Vagina (tissue), 2 donors: ENCODE results near the gene TM9SF4. TPM values are rescaled to one million over a fixed set of nuclear protein-coding genes. Genes with fewer than 3 reads are reported as not detected.

Experiments used
- DNase-seq, 2 donors: peaks; one replicate each; pipeline ENCODE4 v3.0.0-alpha.2; 2017; ENCODE audit errors: extremely low spot score in 2 of 2
- H3K27ac ChIP-seq: fragments of 200-600 bp; sonication (generic); one replicate; pipeline ENCODE4 v1.5.1; 2019
- H3K27me3 ChIP-seq: fragments of 200-600 bp; sonication (generic); one replicate; pipeline ENCODE4 v1.5.1; 2019
- H3K36me3 ChIP-seq, 2 donors: fragments of 200-600 bp; sonication (generic); one replicate each; pipeline ENCODE4 v1.5.1; 2017 to 2019
- H3K4me1 ChIP-seq: fragments of 200-600 bp; sonication (generic); one replicate; pipeline ENCODE4 v1.5.1; 2019
- H3K4me3 ChIP-seq, 2 donors: fragments of 200-600 bp; sonication (generic); 1 replicate in 1 of 2; 2 replicates in 1 of 2; pipeline ENCODE4 v1.5.1; 2016 to 2019
- H3K9me3 ChIP-seq: fragments of 200-600 bp; sonication (generic); one replicate; pipeline ENCODE4 v1.5.1; 2019
- POLR2A ChIP-seq, 2 donors: fragments of 450-650 bp; IDR thresholded peaks; one replicate each; pipeline ENCODE4 v1.6.1; 2017; ENCODE audit warnings: antibody characterized with exemption in 2 of 2, mild to moderate bottlenecking in 2 of 2, moderate library complexity in 2 of 2
- POLR2AphosphoS5 ChIP-seq, 2 donors: sonication (generic); formaldehyde crosslinking; IDR thresholded peaks; one replicate each; pipeline ENCODE4 v1.9.0; 2017; ENCODE audit warnings: antibody characterized with exemption in 2 of 2, mild to moderate bottlenecking in 2 of 2, low read depth in 1 of 2; ENCODE audit not compliant: insufficient read depth in 1 of 2
- intact Hi-C: fragments of 100-400 bp; cut with DNase I; formaldehyde crosslinking; loops from one replicate; pipeline ENCODE4 v1.15.1; 2023
- total RNA-seq: library from RNA; depleted of rRNA; stranded (reverse); fragments of >200 nt; gene quantifications from one replicate; pipeline ENCODE4 v1.2.3, GENCODE V29; 2016
- TF ChIP-seq, protein P1 (sequence below), 3 experiments: fragments of 450-650 bp in 2 of 3; fragments of 200-600 bp in 1 of 3; sonication (generic) in 1 of 3; IDR thresholded peaks; one replicate each; pipeline ENCODE4 v1.5.1; 2017 to 2019; ENCODE audit warnings: antibody characterized with exemption in 3 of 3, mild to moderate bottlenecking in 2 of 3, moderate library complexity in 2 of 3

TM9SF4 gene
- total RNA-seq, 1 donor from 2014 or later: 32.2 TPM

- intact Hi-C loops: loop anchor here (10.0 kb wide), 1 partner anchor 1044 kb away; no protein-coding TSS in a partner anchor
- H3K27me3 ChIP-seq: no peaks in the 10 kb centered on the region
- TF ChIP-seq POLR2A (IDR thresholded peaks at IDR 0.05): no peak
- TF ChIP-seq, protein P1, sequence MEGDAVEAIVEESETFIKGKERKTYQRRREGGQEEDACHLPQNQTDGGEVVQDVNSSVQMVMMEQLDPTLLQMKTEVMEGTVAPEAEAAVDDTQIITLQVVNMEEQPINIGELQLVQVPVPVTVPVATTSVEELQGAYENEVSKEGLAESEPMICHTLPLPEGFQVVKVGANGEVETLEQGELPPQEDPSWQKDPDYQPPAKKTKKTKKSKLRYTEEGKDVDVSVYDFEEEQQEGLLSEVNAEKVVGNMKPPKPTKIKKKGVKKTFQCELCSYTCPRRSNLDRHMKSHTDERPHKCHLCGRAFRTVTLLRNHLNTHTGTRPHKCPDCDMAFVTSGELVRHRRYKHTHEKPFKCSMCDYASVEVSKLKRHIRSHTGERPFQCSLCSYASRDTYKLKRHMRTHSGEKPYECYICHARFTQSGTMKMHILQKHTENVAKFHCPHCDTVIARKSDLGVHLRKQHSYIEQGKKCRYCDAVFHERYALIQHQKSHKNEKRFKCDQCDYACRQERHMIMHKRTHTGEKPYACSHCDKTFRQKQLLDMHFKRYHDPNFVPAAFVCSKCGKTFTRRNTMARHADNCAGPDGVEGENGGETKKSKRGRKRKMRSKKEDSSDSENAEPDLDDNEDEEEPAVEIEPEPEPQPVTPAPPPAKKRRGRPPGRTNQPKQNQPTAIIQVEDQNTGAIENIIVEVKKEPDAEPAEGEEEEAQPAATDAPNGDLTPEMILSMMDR (IDR thresholded peaks at IDR 0.05): no peak
- no peak for TF ChIP-seq POLR2AphosphoS5 (IDR thresholded peaks at IDR 0.05; ENCODE audit: insufficient read depth in 1 of 2, low read depth in 1 of 2)
- H3K9me3 ChIP-seq: no peaks in the 10 kb centered on the region
- no peak overlapping the region for H3K27ac ChIP-seq
- H3K36me3 ChIP-seq: peaks cover 0 to 87% of the 10 kb centered on the region in 2 donors
- no peak for DNase-seq
- no peak overlapping the region for H3K4me3 ChIP-seq
- H3K4me1 ChIP-seq: peaks cover 9% of the 10 kb centered on the region
Measured at GRCh38 chr20:32150291-32150848, 40.9 kb downstream of the TM9SF4 start.

- Histone ChIP-seq H3K27me3 (no peaks in the 10 kb centered on the region), H3K4me3 (no peak overlapping the region), H3K9me3 (no peaks in the 10 kb centered on the region), H3K4me1 (peaks cover 12% of the 10 kb centered on the region), H3K36me3 (peaks cover 0 to 71% of the 10 kb centered on the region in 2 donors), H3K27ac (no peak overlapping the region)
- intact Hi-C loops: loop anchor here (10.0 kb wide), 1 partner anchor 1042 kb away; no protein-coding TSS in a partner anchor
- no peak for DNase-seq
- TF ChIP-seq POLR2A (IDR thresholded peaks at IDR 0.05) (no peak), POLR2AphosphoS5 (IDR thresholded peaks at IDR 0.05; ENCODE audit: insufficient read depth in 1 of 2, low read depth in 1 of 2) (no peak)
- TF ChIP-seq, protein P1 (IDR thresholded peaks at IDR 0.05): no peak
Measured at GRCh38 chr20:32152421-32153155, 43.1 kb downstream of the TM9SF4 start.

- Histone ChIP-seq H3K9me3 (no peaks in the 10 kb centered on the region), H3K36me3 (peaks cover 0 to 68% of the 10 kb centered on the region in 2 donors), H3K4me1 (peaks cover 12% of the 10 kb centered on the region), H3K4me3 (no peak overlapping the region), H3K27ac (no peak overlapping the region), H3K27me3 (no peaks in the 10 kb centered on the region)
- no peak for DNase-seq
- intact Hi-C loops: loop anchor here (10.0 kb wide), 1 partner anchor 1042 kb away; no protein-coding TSS in a partner anchor
- TF ChIP-seq, protein P1 (IDR thresholded peaks at IDR 0.05): no peak
Measured at GRCh38 chr20:32153156-32153665, 43.7 kb downstream of the TM9SF4 start.

- intact Hi-C loops: loop anchor here (10.0 kb wide), 1 partner anchor 1041 kb away; no protein-coding TSS in a partner anchor
- H3K4me3 ChIP-seq: no peak overlapping the region
- no peak for TF ChIP-seq POLR2AphosphoS5 (IDR thresholded peaks at IDR 0.05; ENCODE audit: insufficient read depth in 1 of 2, low read depth in 1 of 2)
- H3K9me3 ChIP-seq: no peaks in the 10 kb centered on the region
- peaks cover 0 to 70% of the 10 kb centered on the region in 2 donors for H3K36me3 ChIP-seq
- H3K27ac ChIP-seq: no peak overlapping the region
- peaks cover 12% of the 10 kb centered on the region for H3K4me1 ChIP-seq
- DNase-seq: no peak
- H3K27me3 ChIP-seq: no peaks in the 10 kb centered on the region
Measured at GRCh38 chr20:32153771-32154170, 44.3 kb downstream of the TM9SF4 start.

- no peaks in the 10 kb centered on the region for H3K27me3 ChIP-seq
- intact Hi-C loops: loop anchor here (10.0 kb wide), 1 partner anchor 1040 kb away; no protein-coding TSS in a partner anchor
- peaks cover 12% of the 10 kb centered on the region for H3K4me1 ChIP-seq
- H3K27ac ChIP-seq: no peak overlapping the region
- no peak for TF ChIP-seq POLR2A (IDR thresholded peaks at IDR 0.05)
- TF ChIP-seq POLR2AphosphoS5 (IDR thresholded peaks at IDR 0.05; ENCODE audit: insufficient read depth in 1 of 2, low read depth in 1 of 2): peak in 1 of 2 donors; percentile 52
- no peaks in the 10 kb centered on the region for H3K9me3 ChIP-seq
- peaks cover 0 to 72% of the 10 kb centered on the region in 2 donors for H3K36me3 ChIP-seq
- H3K4me3 ChIP-seq: no peak overlapping the region
- DNase-seq: peak in 1 of 2 donors; percentile 92
Measured at GRCh38 chr20:32155017-32155981, 45.8 kb downstream of the TM9SF4 start.
